AG10803 (cell line): ENCODE data around the gene MYO1E.
"Not testable (repeated sequence)": the region's sequence is repeated elsewhere in the genome, so short reads cannot be mapped to it uniquely, and the experiment has no call there.

ENCODE experiments used
- DNase-seq: peaks from one replicate; pipeline ENCODE4 v3.0.0; 2010; ENCODE audit warnings: low read depth
- H3K4me3 ChIP-seq: 2 replicates; pipeline ENCODE4 v1.5.1; 2011; ENCODE audit warnings: mild to moderate bottlenecking, low read length, control low read depth
- TF ChIP-seq, protein P1 (sequence below): conservative IDR thresholded peaks from 2 replicates; pipeline ENCODE4 v1.5.1; 2011; ENCODE audit warnings: mild to moderate bottlenecking, low read length, control low read depth, inconsistent platforms

The MYO1E gene

GRCh38 chr15:59169251-59169708, 203.4 kb downstream of the MYO1E start:
- TF ChIP-seq, protein P1, sequence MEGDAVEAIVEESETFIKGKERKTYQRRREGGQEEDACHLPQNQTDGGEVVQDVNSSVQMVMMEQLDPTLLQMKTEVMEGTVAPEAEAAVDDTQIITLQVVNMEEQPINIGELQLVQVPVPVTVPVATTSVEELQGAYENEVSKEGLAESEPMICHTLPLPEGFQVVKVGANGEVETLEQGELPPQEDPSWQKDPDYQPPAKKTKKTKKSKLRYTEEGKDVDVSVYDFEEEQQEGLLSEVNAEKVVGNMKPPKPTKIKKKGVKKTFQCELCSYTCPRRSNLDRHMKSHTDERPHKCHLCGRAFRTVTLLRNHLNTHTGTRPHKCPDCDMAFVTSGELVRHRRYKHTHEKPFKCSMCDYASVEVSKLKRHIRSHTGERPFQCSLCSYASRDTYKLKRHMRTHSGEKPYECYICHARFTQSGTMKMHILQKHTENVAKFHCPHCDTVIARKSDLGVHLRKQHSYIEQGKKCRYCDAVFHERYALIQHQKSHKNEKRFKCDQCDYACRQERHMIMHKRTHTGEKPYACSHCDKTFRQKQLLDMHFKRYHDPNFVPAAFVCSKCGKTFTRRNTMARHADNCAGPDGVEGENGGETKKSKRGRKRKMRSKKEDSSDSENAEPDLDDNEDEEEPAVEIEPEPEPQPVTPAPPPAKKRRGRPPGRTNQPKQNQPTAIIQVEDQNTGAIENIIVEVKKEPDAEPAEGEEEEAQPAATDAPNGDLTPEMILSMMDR = no peak
- DNase-seq = peak; percentile 90
- H3K4me3 ChIP-seq = no peak overlapping the region

DNA sequence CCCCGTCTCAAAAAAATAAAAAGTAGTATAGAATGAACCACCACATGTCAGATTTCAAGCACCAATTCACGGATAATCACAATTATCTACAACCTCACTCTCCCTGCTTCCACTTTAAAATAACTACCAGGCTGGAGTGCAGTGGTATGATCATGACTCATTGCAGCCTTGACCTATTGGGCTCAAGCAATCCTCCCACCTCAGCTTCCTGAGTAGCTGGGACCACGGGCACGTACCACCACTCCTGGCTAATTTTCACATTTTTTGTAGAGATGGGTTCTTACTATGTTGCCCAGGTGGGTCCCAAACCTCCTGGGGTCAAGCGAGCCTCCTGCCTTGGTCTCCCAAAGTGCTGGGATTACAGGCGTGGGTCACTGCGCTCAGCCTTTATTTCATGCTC, 204.1 kb downstream of the MYO1E start:
- H3K4me3 ChIP-seq = no peak overlapping the region
- peak; percentile 42 for DNase-seq
- TF ChIP-seq, protein P1 = no peak

DNA sequence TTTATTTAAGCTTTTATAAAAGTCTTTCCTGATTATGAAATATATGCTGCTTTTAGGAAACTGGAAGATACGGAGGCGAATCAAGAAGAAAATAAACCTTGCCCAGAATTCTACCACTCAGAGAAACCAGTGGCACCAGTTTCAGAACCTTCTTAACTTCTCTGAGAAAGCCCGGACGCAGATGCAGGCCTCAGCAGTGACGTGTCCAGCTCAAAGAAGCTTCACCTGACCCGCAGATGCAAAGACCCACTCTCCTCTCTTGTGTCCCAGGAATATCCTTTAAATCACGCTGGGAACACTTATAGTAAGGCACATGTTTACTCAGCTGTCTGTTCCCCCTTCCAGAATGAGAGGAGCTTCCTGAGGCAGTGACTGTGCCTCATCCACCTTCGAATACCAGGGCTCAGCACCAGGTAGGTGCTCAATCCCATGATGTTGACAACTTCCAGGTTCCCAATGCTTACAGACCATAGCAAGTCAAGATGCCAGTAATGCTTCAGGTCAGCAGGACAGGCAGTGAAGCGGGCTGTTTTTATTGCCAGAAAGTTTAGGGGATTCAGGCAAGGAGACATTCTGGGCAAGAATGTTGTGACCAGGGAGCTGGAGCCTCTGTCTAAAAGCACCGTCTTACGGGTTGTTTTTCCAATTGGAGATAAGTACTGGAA, 205.9 kb downstream of the MYO1E start:
- no peak overlapping the region for H3K4me3 ChIP-seq
- TF ChIP-seq, protein P1 = no peak
- DNase-seq = no peak

DNA sequence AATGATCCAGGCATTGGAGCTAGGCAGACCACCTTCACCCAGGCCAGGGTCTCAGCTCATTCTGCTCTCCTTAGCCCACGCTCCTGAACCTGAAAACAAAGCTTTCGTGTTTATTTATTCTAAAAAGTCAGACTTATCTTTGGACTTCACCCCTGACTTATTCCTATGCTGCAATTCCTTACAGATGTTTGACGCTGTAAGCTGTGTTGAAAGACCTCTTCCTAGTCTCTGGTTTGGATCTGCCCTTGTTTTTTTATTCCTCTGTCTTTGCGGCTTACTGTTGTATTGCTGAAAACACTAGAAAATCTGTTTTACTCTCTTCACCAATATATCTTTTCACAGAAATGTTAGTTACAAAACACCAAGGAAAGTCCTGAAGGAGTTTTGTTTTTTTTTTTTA, 206.5 kb downstream of the MYO1E start:
- peak; percentile 73 for DNase-seq
- TF ChIP-seq, protein P1 = no peak
- no peak overlapping the region for H3K4me3 ChIP-seq

GRCh38 chr15:59165726-59166125, 206.9 kb downstream of the MYO1E start:
- DNase-seq = peak; percentile 53
- TF ChIP-seq, protein P1 = no peak

GRCh38 chr15:59162080-59162479, 210.6 kb downstream of the MYO1E start:
- not testable (repeated sequence) for H3K4me3 ChIP-seq, DNase-seq

More at GRCh38 chr15:59165726-59166125, 206.9 kb downstream of the MYO1E start:
- no peak overlapping the region for H3K4me3 ChIP-seq

DNA sequence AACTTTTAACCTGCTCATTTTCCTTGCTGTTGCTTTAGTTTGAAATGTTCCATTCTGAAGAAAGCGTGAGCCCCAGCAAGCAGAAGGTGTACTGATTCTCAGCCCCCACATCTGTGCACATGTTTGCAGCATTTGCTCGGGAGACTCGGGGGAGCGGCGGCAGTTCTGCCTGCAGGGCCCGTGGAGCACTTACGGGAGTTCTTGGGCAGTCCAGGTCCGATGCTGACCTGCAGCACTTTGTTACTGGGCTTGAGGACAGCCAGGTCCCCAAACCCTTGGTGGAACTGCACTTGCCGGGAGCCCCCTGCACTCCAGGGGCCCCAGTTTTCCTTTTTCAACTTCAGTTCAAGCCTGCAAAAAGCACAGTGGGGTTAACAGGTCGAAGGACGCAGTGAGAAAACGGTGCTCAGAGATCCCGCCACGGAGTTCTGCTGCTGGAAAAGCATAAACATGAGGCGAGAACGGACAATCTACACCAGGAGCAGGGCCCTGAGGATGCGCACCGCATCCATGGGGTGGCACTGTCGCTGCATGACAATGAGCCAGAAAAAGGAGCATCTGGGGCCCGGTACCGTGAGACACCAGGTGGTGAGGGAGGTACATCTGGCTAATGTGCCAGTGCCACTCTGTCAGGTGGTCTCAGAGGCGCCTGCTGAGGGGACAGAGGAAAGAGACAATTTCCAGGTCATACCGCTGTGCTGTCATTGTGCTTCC, 211.6 kb downstream of the MYO1E start:
- DNase-seq = no peak
- no peak overlapping the region for H3K4me3 ChIP-seq
- TF ChIP-seq, protein P1 = peak; percentile 45
